ENCODE measurements around the gene KRT39.
"Not testable (repeated sequence)": the region's sequence is repeated elsewhere in the genome, so short reads cannot be mapped to it uniquely, and the experiment has no call there.

The KRT39 gene

GRCh38 chr17:40966848-40967247 lies at the start of gene KRT39:
Gene KRT39 (minus strand): TSS chr17:40966948. CDS start chr17:40966856, 92 bp downstream.
- no peak for DNase-seq

- DNase-seq: no peak
Measured at GRCh38 chr17:41015454-41015853, 48.7 kb upstream of the KRT39 start.

GRCh38 chr17:41013606-41014005 lies 46.9 kb upstream of the KRT39 start:
- no peak for DNase-seq

DNA sequence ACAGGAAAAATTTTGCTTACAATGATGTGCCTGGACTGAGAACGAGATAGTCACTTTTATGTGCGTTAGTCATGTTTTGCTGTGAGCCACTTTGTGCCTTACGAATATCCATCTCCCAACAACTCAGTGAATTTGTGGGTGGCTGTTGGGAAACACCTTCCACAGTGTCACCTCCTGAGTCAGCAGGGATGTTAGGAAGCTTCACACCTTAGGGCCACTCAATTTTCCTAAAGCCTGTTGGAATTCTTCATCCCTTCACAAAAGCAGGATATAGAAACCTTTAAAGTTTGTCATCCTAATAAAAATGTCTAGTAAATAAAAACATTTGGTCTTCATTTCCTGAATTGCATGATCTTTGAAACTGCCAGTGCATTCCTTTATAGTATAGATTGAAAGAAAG lies 46.4 kb upstream of the KRT39 start:
- no peak for DNase-seq

DNA sequence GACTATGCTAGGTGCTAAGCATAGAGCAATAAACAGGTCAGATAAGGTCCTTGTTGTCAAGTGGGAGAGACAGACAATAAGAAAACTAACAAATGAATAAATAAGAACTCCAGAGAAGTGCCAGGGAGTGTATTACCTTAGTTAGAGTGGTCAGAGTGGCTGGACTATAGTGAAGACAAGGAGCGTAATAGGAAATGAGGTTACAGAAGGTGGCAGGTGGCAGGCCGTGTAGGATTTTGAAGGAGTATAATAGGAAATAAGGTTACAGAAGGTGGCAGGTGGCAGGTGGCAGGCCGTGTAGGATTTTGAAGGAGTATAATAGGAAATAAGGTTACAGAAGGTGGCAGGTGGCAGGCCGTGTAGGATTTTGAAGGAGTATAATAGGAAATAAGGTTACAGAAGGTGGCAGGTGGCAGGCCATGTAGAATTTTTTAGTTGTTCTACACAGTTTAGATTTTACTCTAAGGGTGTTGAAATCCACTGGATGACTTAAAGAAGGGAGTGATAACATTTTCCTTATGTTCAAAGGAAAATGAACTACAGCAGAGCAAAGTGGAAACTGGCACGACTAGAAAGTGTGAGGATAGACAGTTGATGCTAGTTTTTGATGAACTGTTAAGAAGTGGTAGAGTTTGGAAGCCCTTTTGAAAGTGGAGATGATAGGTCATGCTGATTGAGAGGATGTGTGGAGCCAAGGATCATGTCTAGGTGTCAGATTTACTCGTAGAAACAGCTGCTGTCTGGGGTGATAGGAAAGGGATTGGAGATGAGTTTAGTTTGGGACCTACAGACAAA lies 45.8 kb upstream of the KRT39 start:
- DNase-seq: no peak

DNA sequence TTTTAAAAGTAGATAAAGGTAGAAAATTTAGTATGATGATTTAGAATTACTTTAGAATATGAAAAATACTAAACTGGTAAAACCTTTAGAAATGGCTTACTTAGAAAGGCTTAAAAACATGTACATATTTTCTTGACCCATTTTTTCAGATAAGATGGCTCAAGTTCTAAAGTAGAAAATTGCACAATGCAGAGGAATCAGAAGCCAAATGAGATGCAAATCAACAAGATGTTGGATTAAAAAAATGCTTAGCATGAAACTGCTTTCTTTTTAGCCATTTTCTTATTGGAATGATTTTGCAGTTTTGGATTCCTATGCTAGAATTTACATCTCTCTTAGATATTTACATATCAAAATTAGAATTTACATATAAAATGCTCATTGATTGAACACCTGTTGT lies 43.7 kb upstream of the KRT39 start:
- no peak for DNase-seq

- DNase-seq: no peak
Measured at GRCh38 chr17:41009936-41010335, 43.2 kb upstream of the KRT39 start.

DNA sequence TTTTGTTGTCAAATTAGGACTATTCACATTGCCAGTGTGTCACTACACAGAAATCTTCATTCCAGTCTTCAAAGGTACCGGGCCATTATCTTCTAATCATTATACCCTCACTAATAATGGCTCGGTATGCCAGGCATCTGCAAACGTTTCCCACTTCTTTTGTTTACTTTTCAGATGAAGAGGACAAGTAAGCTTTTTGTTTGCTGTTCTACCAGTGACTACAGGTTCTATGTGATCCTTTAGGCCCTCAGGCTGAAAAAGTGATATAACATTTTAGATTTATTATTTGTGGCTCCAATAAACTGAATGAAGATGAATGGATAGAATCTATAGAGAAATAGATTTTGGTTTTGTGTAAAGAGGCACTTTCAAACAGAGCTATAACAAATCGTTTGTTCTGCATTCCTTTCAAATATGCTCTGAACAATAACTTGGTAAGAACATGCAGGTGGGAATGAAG lies 42.6 kb upstream of the KRT39 start:
- DNase-seq: no peak

DNA sequence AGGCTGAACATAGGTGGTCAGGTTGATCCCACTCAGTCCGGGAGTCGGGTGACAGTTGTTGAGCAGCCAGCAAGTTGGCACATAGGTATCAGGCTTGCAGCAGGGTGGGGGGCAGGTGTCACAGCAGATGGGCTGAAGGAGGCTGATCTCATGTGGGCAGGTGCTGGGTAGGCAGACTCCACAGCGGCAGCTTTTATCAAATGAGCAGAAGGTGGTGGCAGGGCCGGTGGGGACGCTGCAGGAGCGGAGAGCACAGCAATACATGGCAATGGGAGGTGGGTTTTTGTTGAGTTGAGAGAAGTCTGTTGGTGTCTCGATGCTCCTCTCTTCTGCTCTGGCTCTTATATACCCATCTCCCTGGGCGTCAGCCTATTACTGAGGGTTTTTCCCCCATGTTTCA lies 42.1 kb upstream of the KRT39 start, which contains the start of gene KRTAP3-1:
TSS of gene KRTAP3-1 (minus strand) at position 318 of the 400 bp plus-strand sequence. CDS start at position 264, 54 bp downstream.
- no peak for DNase-seq

DNA sequence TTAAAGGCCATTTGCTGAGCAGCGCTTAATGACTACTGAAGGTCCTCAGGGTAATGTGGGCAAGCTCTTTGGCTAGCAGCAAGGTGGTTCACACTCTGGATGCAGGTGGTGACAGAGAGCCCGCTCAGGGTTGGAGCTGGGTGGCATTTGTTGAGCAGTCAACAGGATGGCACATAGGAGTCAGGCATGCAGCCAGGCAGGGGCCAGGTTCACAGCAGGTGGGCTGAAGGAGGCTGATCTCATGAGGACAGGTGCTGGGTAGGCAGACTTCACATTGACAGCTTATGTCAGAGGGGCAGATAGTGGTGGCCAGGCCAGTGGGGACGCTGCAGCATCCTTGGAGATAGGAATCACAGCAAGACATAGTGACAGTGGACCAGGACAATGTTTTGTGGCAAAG lies 37.6 kb upstream of the KRT39 start:
- DNase-seq: no peak

DNA sequence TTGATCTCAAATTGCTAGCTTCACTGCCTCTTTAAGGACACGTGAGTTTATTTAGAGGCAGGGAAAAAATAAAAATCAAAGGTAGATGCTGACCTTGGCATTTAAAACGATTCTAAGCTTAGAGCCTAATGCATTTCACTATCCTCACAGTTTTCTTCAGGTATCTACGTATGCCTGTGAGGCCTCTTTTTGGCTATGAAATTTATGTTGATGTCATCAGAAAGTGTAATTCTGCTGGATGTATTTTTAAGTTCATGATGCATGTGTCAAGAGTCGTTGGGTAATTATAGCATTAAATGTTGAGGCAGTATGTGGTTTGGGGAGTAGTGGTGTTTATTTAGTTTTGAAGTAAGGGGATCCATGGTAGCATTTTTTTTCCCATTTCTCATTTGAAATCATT lies 37.2 kb upstream of the KRT39 start:
- DNase-seq: no peak

DNA sequence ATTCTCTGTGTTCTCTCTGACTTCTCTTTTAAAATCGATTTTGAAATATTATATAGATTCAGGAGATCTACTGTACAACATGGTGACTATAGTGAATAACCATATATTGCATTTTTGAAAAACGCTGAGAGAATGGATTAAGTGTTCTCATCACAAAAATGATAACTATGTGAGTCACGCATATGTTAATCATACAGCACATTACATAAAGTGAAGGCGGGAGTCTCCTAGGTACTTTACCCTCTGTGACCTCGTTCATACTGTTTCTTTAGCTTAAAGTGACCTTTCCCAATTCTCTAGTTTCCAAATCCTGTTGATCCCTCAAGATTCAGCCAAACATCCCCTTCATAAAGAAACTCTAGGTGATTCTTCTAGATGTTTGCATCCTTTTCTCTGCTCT lies 36.1 kb upstream of the KRT39 start:
- DNase-seq: no peak

- no peak for DNase-seq
Measured at GRCh38 chr17:41001795-41002194, 35.0 kb upstream of the KRT39 start.

DNA sequence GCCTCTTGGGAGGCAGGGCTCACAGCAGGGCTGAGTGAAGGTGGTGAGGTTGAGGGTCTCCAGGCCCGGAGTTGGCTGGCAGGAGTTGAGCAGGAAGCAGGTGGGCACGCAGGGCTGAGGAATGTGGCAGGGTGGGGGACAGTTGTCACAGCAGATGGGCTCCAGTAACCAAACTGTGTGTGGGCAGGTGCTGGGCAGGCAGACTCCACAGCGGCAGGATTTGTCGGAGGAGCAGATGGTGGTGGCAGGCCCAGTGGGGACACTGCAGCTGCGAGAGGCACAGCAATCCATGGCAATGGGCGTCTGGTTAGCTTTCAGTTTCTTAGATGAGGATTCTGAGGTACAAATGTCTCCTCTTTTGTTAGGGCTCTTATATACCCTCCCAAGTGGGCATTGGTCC lies 32.8 kb upstream of the KRT39 start, which contains the start of gene KRTAP3-2:
TSS of gene KRTAP3-2 (minus strand) at position 344 of the 400 bp plus-strand sequence. CDS start at position 291, 53 bp downstream.
- not testable (repeated sequence) for DNase-seq

DNA sequence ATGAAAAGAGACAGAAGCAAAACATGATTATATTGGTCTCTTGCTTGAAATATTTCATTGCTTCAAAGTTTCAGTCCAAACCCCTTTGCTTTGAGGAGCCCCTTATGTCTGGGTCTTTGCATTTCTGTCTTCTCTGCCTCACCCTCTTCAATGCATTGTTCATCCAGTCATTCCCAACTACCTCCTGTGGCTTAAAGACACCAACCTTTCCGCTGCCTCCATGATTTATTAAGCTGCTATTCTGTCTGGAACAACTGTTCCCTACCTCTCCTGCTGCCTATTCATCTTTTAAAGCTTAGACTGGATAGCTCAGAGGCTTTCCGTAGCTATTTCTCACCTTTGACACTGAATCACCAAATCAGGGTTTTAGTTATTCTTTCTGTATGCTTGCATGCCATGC lies 30.6 kb upstream of the KRT39 start:
- no peak for DNase-seq

DNA sequence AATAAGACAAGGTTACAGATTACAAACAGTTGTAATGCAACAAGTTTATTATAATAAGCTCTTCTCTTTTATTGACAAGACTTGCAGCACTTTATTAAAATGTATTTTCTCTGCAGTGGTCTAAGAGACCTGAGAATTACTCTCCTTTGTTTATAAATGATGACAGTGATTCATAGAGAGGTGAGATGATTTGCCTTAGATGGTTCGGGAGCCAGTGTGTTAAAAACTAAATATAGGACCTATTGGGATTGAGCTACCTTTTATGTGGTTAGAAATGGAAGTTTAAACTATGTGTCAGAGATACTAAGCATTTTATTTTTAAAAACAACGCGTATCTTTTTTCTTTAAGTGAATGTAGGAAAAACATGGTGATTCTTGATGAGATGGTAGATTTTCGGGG lies 30.1 kb upstream of the KRT39 start:
- DNase-seq: no peak

GRCh38 chr17:40995116-40995515 lies 28.4 kb upstream of the KRT39 start:
- DNase-seq: no peak

DNA sequence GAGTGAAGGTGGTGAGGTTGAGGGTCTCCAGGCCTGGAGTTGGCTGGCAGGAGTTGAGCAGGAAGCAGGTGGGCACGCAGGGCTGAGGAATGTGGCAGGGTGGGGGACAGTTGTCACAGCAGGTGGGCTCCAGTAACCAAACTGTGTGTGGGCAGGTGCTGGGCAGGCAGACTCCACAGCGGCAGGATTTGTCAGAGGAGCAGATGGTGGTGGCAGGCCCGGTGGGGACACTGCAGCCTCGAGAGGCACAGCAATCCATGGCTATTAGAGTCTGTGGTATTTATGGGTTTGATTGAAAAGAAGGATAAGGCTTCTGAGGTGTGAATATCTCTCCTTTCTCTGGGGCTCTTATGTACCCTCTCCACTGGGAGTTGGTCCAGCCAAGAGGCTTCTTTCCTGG lies 27.1 kb upstream of the KRT39 start, which contains the start of gene KRTAP3-3:
TSS of gene KRTAP3-3 (minus strand) at position 326 of the 400 bp plus-strand sequence. CDS start at position 259, 67 bp downstream.
- DNase-seq: no peak

- DNase-seq: no peak
Measured at GRCh38 chr17:40993084-40993483, 26.3 kb upstream of the KRT39 start.

- no peak for DNase-seq
Measured at GRCh38 chr17:40992666-40993065, 25.9 kb upstream of the KRT39 start.

- DNase-seq: no peak
Measured at GRCh38 chr17:40986920-40987319, 20.2 kb upstream of the KRT39 start.

DNA sequence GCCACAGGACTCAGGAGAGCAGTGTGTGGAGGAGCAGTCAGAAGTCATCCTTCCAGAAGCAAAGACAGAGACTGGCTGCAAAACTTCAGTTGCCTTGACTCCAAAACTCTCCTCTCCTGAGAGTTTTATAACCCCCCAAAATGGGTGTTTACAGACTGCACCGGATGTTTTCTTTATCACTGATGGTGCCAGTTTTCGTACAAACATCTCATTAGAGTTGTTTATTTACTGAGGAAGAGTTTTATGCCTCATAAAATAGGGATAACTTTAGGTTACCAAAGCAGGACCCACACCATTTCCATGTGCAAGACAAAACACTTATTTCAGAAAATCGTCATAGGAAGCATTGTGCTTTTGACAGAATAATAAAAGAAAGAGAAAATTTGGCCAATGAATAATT lies 17.5 kb upstream of the KRT39 start, which contains the start of gene KRT40:
TSS of gene KRT40 (minus strand) at position 101 of the 400 bp plus-strand sequence. CDS start at position 48, 53 bp downstream.
- DNase-seq: no peak

GRCh38 chr17:40981115-40981514 lies 14.4 kb upstream of the KRT39 start:
- no peak for DNase-seq

- DNase-seq: no peak
Measured at GRCh38 chr17:40980596-40980995, 13.8 kb upstream of the KRT39 start.

All from CD4-positive, alpha-beta T cell treated with Interleukin-1 beta for 1 hour (primary cell).